ENCODE data around the gene ASCC3.

ASCC3 gene

DNA sequence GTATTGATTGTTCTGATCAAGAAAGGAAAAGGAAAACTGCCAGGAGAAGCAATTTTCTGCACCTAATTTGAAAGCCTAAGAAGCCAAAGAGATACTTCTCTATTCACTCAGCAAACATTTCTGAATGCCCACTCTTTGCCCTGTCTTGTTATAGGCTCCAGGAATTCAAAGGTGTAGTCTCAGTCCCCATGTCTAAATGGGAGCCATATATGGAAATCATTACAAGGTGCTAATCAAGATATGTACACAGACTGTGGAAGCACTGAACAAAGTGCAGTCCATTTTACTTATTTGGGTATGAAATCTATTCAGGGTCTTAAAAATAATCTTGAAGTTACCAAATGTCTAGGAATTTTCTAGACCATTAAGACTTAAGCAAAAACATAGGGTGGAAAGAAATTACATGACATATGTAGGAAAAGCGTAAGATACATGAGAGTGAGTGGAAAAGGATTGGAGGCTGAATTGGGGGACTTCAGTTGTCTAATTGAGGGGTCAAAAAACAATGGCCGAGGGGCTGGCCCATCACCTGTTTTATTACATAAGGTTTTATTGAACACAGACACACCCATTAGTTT, 39.0 kb upstream of the ASCC3 start:
- Histone ChIP-seq H3K4me1 (no peaks in the 10 kb centered on the region), H3K27me3 (no peaks in the 10 kb centered on the region), H3K4me3 (no peak overlapping the region), H3K9me3 (no peaks in the 10 kb centered on the region), H3K36me3 (no peaks in the 10 kb centered on the region), H3K27ac (no peak overlapping the region)
- TF ChIP-seq, protein P1, sequence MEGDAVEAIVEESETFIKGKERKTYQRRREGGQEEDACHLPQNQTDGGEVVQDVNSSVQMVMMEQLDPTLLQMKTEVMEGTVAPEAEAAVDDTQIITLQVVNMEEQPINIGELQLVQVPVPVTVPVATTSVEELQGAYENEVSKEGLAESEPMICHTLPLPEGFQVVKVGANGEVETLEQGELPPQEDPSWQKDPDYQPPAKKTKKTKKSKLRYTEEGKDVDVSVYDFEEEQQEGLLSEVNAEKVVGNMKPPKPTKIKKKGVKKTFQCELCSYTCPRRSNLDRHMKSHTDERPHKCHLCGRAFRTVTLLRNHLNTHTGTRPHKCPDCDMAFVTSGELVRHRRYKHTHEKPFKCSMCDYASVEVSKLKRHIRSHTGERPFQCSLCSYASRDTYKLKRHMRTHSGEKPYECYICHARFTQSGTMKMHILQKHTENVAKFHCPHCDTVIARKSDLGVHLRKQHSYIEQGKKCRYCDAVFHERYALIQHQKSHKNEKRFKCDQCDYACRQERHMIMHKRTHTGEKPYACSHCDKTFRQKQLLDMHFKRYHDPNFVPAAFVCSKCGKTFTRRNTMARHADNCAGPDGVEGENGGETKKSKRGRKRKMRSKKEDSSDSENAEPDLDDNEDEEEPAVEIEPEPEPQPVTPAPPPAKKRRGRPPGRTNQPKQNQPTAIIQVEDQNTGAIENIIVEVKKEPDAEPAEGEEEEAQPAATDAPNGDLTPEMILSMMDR (IDR thresholded peaks at IDR 0.05): no peak
- DNase-seq: no peak
- intact Hi-C loops (cut with DNase I; ENCODE audit: low total_unique reads): no loop called here

DNA sequence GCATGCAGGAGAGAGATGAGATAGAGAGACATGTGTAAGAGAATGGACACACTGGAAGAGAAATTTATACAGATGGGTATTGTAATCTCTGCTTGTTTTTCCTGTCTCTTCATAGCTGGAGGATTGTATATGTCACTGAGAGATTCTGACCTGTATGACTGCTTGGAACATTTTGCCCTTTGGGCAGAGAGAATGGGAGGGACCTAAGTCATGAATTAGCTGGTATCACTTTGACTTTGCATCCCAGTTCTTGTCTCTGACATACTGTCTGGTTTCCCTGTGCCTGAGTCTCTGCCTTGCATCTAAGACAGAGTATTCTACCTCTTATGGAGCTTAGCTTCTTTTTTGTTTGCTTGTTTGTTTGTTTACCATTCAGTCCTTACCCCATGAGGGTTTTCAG, 37.0 kb upstream of the ASCC3 start:
- H3K4me3 ChIP-seq: no peak overlapping the region
- no peak for DNase-seq
- no peaks in the 10 kb centered on the region for H3K36me3 ChIP-seq
- no peaks in the 10 kb centered on the region for H3K9me3 ChIP-seq
- H3K4me1 ChIP-seq: no peaks in the 10 kb centered on the region
- no peaks in the 10 kb centered on the region for H3K27me3 ChIP-seq
- TF ChIP-seq, protein P1 (IDR thresholded peaks at IDR 0.05): no peak
- H3K27ac ChIP-seq: no peak overlapping the region
- intact Hi-C loops (cut with DNase I; ENCODE audit: low total_unique reads): no loop called here

DNA sequence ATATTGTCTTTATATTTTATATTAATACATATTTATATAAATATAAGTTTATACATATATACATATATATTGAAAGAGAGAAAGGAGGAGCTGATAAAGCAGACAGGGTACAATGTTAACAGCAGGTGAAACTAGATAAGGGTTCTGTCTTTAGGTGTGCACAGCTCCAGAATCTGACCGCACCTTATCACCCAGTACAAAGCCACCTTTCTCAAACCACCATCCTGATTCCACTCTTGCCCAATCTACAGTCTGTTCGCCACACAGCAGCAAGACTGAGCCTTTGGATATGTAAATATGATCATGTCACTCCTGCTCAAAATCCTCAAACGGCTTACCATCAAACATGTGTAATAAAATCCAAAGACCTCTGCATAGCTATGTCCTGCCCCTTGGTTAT, 34.7 kb upstream of the ASCC3 start:
- intact Hi-C loops (cut with DNase I; ENCODE audit: low total_unique reads): no loop called here
- no peak for DNase-seq
- H3K36me3 ChIP-seq: no peaks in the 10 kb centered on the region
- no peaks in the 10 kb centered on the region for H3K27me3 ChIP-seq
- no peaks in the 10 kb centered on the region for H3K9me3 ChIP-seq
- no peaks in the 10 kb centered on the region for H3K4me1 ChIP-seq
- no peak overlapping the region for H3K27ac ChIP-seq
- TF ChIP-seq, protein P1 (IDR thresholded peaks at IDR 0.05): no peak
- no peak overlapping the region for H3K4me3 ChIP-seq

DNA sequence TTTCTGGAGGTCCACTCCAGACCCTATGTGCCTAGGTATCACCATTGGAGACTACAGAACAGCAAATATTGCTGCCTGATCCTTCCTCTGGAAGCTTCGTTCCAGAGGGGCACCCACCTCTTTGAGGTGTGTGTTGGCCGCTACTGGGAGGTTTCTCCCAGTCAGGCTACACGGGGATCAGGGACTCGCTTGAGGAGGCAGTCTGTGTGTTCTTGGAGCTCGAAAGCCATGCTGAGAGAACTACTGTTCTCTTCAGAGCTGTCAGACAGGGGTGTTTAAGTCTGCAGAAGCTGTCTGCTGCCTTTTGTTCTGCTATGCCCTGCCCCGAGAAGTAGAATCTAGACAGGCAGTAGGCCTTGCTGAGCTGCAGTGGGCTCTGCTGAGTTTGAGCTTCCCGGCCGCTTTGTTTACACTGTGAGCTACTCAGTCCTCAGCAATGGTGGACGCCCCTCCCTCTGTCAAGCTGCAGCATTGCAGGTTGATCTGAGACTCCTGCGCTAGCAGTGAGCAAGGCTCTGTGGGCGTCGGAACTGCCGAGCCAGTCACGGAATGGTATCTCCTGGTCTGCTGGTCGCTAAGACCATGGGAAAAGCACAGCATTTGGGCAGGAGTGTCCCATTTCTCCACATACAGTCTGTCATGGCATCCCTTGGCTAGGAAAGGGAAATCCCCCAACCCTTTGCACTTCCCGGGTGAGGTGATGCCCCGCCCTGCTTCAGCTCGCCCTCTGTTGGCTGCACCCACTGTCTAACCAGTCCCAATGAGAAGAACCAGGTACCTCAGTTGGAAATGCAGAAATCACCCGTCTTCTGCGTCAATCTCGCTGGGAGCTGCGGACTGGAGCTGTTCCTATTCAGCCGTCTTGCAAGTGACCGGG, 32.5 kb upstream of the ASCC3 start:
- no peaks in the 10 kb centered on the region for H3K36me3 ChIP-seq
- H3K4me3 ChIP-seq: no peak overlapping the region
- H3K4me1 ChIP-seq: no peaks in the 10 kb centered on the region
- intact Hi-C loops (cut with DNase I; ENCODE audit: low total_unique reads): no loop called here
- H3K27me3 ChIP-seq: no peaks in the 10 kb centered on the region
- TF ChIP-seq, protein P1 (IDR thresholded peaks at IDR 0.05): no peak
- no peak overlapping the region for H3K27ac ChIP-seq
- no peaks in the 10 kb centered on the region for H3K9me3 ChIP-seq
- DNase-seq: no peak

DNA sequence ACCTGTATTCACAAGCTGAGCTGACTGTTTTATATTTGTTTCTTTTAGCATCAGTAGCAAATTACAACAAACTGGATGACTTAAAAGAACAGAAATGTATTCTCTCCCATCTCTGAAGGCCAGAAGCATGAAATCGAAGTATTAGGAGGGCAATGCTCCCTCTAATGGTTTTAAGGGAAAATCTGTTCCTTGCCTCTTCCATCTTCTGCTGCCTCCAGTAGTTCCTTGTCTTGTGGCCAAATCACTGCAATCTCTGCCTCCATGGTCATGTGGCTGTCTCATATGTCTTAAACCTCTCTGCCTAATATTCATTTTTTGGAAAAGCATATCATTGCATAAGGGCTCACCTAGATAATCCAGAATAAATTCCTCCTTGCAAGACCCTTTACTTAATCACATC, 25.2 kb upstream of the ASCC3 start:
- no peaks in the 10 kb centered on the region for H3K36me3 ChIP-seq
- TF ChIP-seq, protein P1 (IDR thresholded peaks at IDR 0.05): no peak
- intact Hi-C loops (cut with DNase I; ENCODE audit: low total_unique reads): no loop called here
- no peaks in the 10 kb centered on the region for H3K27me3 ChIP-seq
- no peaks in the 10 kb centered on the region for H3K9me3 ChIP-seq
- no peaks in the 10 kb centered on the region for H3K4me1 ChIP-seq
- no peak overlapping the region for H3K27ac ChIP-seq
- no peak overlapping the region for H3K4me3 ChIP-seq
- no peak for DNase-seq

All from tibial artery (tissue), 4 donors.